ENCODE results near the gene DZIP3.

DZIP3 gene

DNA sequence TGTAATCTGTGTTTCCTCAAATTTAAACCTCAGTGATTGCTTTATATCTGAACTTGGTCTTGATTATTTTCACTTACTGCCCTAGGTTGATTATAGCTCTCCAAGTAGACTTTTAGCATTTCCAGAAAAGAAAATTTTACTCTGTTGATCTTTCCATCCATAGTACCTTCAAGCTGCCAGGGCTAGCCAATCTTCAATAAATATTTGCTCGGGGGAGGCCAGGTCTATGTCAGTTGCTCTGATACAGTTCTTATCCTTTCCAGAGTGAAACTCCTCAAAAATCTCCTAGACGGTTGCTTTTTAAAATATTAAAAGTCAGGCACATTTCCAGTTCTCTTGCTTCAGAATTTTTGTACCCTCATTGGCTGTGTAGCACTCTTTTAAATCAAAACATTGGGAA is 128.9 kb downstream of the DZIP3 start:
- H3K27ac ChIP-seq (ENCODE audit: low read length): no peak overlapping the region
- no peak for TF ChIP-seq EZH2phosphoT487 (IDR thresholded peaks at IDR 0.05; ENCODE audit: low read depth)
- TF ChIP-seq, protein P1, sequence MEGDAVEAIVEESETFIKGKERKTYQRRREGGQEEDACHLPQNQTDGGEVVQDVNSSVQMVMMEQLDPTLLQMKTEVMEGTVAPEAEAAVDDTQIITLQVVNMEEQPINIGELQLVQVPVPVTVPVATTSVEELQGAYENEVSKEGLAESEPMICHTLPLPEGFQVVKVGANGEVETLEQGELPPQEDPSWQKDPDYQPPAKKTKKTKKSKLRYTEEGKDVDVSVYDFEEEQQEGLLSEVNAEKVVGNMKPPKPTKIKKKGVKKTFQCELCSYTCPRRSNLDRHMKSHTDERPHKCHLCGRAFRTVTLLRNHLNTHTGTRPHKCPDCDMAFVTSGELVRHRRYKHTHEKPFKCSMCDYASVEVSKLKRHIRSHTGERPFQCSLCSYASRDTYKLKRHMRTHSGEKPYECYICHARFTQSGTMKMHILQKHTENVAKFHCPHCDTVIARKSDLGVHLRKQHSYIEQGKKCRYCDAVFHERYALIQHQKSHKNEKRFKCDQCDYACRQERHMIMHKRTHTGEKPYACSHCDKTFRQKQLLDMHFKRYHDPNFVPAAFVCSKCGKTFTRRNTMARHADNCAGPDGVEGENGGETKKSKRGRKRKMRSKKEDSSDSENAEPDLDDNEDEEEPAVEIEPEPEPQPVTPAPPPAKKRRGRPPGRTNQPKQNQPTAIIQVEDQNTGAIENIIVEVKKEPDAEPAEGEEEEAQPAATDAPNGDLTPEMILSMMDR (IDR thresholded peaks at IDR 0.05; ENCODE audit: low read depth, low read length): no peak
- no peaks in the 10 kb centered on the region for H3K9me3 ChIP-seq (ENCODE audit: insufficient read depth, low read length)
- H2AFZ ChIP-seq (ENCODE audit: low read depth, low read length): no peak overlapping the region
- no peaks in the 10 kb centered on the region for H3K27me3 ChIP-seq (ENCODE audit: low read depth, low read length)
- no peaks in the 10 kb centered on the region for H3K4me1 ChIP-seq (ENCODE audit: low read length)
- no peak overlapping the region for H3K4me3 ChIP-seq (ENCODE audit: low read length)
- H3K36me3 ChIP-seq (replicated peaks; ENCODE audit: low read depth, low read length): no peaks in the 10 kb centered on the region
- H4K20me1 ChIP-seq (ENCODE audit: insufficient read depth, low read length): no peaks in the 10 kb centered on the region
- no peaks in the 10 kb centered on the region for H3K79me2 ChIP-seq (ENCODE audit: low read length)
- H3K4me2 ChIP-seq (ENCODE audit: low read length): no peak overlapping the region
- no peak overlapping the region for H3K9ac ChIP-seq (ENCODE audit: low read length)

DNA sequence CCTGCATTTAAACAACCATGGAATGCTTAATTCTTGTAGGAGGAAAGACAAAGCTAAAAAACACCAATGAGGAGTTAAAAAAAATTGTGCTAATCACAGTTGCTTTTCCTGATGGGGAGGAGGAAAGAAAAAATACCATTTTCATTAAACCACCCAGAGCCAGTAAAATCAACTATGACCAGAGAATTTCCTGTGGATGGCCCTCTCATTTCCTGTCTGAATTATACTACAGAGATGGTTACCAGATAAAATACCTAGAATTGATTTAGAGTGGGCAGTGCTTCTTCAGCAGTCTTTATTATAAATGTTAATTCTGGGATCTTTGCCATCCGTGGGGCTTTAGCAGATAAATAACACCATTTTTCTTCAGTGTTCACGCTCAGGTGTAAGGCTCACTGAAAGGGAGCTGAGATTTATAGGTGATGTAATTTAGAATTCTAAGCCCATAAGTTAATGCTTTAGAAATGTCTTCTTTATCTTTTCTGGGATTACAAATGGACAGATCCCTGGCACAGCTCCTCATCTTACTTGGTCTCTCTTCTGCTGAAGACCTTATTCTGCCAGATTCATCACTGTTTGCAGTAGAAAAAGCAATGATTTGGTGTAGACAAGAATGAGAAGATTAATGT is 129.8 kb downstream of the DZIP3 start:
- Histone ChIP-seq H2AFZ (ENCODE audit: low read depth, low read length) (no peak overlapping the region), H3K79me2 (ENCODE audit: low read length) (no peaks in the 10 kb centered on the region), H3K27me3 (ENCODE audit: low read depth, low read length) (no peaks in the 10 kb centered on the region), H3K4me1 (ENCODE audit: low read length) (peaks cover 2% of the 10 kb centered on the region; the same call in 1 of the 2 replicates), H3K4me3 (ENCODE audit: low read length) (no peak overlapping the region), H3K9me3 (ENCODE audit: insufficient read depth, low read length) (no peaks in the 10 kb centered on the region), H4K20me1 (ENCODE audit: insufficient read depth, low read length) (no peaks in the 10 kb centered on the region), H3K36me3 (replicated peaks; ENCODE audit: low read depth, low read length) (no peaks in the 10 kb centered on the region), H3K4me2 (ENCODE audit: low read length) (no peak overlapping the region), H3K27ac (ENCODE audit: low read length) (no peak overlapping the region), H3K9ac (ENCODE audit: low read length) (no peak overlapping the region)
- no peak for TF ChIP-seq EZH2phosphoT487 (IDR thresholded peaks at IDR 0.05; ENCODE audit: low read depth)
- TF ChIP-seq, protein P1 (IDR thresholded peaks at IDR 0.05; ENCODE audit: low read depth, low read length): no peak

DNA sequence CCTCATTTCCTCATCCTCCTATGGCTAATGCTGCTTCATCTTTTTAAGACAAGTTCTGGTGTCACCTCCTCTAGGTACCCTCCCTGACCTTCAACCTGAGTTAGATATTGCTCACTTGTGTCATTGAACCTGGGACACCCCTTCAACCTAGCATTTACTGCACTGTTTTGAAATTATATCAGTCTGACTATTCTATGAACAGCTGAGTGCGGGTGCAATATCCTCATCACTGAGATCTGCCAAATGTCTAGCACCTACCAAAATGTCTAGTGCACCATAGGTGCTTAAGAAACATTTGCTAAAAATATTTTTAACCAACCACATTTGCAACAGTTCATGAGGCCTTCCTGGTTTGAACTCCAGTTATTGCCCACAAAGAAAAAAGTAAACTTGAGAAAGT is 133.2 kb downstream of the DZIP3 start:
- Histone ChIP-seq H3K27ac (ENCODE audit: low read length) (no peak overlapping the region), H3K4me3 (ENCODE audit: low read length) (no peak overlapping the region), H3K4me2 (ENCODE audit: low read length) (no peak overlapping the region), H4K20me1 (ENCODE audit: insufficient read depth, low read length) (no peaks in the 10 kb centered on the region), H3K9ac (ENCODE audit: low read length) (no peak overlapping the region), H3K4me1 (ENCODE audit: low read length) (peaks cover 3% of the 10 kb centered on the region; the same call in 1 of the 2 replicates), H3K27me3 (ENCODE audit: low read depth, low read length) (no peaks in the 10 kb centered on the region), H3K36me3 (replicated peaks; ENCODE audit: low read depth, low read length) (no peaks in the 10 kb centered on the region), H3K79me2 (ENCODE audit: low read length) (no peaks in the 10 kb centered on the region), H2AFZ (ENCODE audit: low read depth, low read length) (no peak overlapping the region), H3K9me3 (ENCODE audit: insufficient read depth, low read length) (no peaks in the 10 kb centered on the region)
- TF ChIP-seq, protein P1 (IDR thresholded peaks at IDR 0.05; ENCODE audit: low read depth, low read length): no peak
- no peak for TF ChIP-seq EZH2phosphoT487 (IDR thresholded peaks at IDR 0.05; ENCODE audit: low read depth)

DNA sequence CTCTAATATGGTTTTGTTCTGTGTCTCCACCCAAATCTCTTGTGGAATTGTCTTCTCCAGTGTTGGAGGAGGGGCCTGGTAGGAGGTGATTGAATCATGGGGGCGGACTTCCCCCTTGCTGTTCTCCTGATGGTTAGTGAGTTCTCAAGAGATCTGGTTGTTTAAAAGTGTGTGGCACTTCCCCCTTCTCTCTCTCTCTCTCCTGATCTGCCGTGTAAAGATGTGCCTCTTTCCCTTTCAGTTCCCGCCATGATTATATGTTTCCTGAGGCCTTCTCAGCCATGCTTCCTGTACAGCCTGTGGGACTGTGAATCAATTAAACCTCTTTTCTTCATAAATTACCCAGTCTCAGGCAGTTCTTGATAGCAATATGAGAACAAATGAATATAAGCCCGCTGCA is 134.6 kb downstream of the DZIP3 start:
- Histone ChIP-seq H3K79me2 (ENCODE audit: low read length) (no peaks in the 10 kb centered on the region), H3K36me3 (replicated peaks; ENCODE audit: low read depth, low read length) (no peaks in the 10 kb centered on the region), H3K4me2 (ENCODE audit: low read length) (no peak overlapping the region), H3K9me3 (ENCODE audit: insufficient read depth, low read length) (no peaks in the 10 kb centered on the region), H2AFZ (ENCODE audit: low read depth, low read length) (no peak overlapping the region), H3K9ac (ENCODE audit: low read length) (no peak overlapping the region), H3K27ac (ENCODE audit: low read length) (no peak overlapping the region), H4K20me1 (ENCODE audit: insufficient read depth, low read length) (no peaks in the 10 kb centered on the region), H3K27me3 (ENCODE audit: low read depth, low read length) (no peaks in the 10 kb centered on the region), H3K4me1 (ENCODE audit: low read length) (peaks cover 6% of the 10 kb centered on the region; the same call in 1 of the 2 replicates), H3K4me3 (ENCODE audit: low read length) (no peak overlapping the region)
- TF ChIP-seq, protein P1 (IDR thresholded peaks at IDR 0.05; ENCODE audit: low read depth, low read length): no peak
- no peak for TF ChIP-seq EZH2phosphoT487 (IDR thresholded peaks at IDR 0.05; ENCODE audit: low read depth)

Measured in OCI-LY3 (cell line).